GM19023 (cell line): ENCODE measurements around the gene LEO1.

Experiments
- ATAC-seq: cut with Tn5 transposase; IDR thresholded peaks from one replicate; pipeline ENCODE4 v1.9.1; 2021; ENCODE audit warnings: mild to moderate bottlenecking, moderate library complexity; ENCODE audit not compliant: unreplicated experiment

The LEO1 gene

DNA sequence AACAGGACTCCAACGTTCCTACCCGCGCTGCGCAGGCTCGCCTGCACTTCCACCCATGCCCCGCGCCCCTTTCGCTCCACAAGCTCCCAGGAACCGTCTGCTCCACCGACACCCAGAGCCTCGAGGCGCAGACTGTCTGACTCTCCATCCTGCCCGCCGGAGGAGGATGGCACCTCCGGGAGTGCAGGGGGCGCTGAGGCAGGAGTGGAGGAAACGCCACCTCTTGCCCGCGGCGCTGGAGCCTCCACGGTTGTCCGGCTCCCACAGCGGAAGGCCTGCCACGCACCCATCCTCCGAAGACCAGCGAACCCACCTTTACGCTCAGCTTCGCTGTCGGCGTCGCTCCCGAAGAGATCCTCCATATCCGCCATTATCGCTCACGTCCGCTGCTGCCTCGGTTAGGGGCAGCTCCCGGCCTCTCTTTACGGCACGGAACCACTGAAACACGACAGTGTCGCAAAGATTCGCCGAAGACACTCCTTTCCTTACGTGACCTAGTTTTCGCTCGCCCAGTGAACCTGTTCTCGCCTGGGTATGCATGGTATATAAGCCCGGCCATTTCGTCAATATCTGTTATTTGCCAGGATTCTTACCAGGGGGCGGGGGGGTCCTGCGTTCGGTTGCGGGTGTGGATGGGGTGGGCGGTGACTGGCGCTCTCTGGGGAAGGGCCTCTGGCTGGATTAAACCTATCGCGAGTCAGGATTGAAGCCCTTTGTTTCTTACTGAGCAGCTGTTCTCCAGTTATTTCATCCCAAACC, at the start of gene LEO1:
Gene LEO1 (minus strand): TSS at position 404 of the 759 bp plus-strand sequence. CDS start 33 bp downstream, at position 371.
- ATAC-seq = peak; percentile 88

DNA sequence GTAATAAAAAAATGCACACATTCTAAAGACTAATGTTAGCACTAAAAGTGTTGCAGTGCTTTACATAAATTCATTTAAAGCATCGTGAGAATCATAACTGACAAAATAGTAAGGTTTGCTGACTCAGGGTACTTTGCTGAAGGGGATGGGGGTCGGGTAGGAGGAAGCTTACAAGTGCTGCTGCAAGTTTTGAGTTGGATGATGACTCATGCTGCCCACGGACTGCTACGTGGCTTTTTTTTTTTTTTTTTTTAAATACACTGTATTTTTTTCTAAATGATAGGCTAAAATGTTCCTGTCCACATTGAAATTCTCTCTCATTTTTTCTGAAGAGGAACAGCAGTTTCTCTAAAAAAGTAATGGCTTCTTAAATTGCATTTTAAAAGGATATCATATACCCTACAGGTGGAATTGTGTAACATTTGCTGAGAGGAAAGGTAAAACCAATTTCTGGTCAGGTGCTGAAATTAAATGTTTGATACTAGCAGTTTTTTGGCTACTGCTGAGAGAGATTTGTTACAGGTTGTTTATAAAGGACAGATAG, 49.6 kb upstream of the LEO1 start:
- ATAC-seq = no peak

DNA sequence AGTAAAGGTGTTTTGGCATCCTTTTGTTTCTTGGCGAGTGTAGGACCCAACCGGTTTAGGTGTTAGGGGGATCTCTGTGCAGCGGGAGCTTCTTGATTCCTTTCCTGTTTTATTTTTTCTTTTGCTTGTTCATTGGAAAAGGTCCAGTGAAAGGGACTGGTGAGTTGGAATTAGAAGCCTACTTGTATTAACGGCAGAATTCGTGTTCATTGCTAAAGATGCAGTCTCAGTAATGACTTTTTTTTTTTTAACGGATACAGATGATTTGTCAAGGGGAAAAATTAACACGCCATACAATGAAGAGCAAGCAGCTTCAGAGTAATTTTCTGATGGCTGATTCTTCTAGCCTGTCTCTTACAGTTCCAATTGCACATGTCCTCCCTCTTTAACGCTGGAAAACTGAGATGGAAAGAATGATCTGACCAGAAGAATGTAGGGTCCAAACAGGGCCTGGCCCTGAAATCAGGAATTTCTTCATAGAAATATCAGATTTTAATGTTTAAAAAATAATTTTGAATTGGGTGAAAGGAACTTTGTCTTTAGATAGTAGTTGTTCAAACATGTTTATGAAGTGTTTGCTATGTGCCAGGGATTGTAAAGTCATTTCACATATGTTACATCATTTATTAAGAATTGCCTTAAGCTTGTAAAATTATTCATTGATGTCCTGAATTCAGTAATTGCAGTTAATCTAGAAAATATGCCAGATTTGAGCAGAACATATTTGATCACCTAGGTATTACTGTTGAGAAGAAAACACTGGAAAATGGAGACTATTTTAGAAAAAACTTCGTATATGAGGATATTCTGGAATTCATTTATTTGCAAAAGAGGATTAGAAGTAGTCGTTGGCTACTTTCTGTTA, 48.9 kb upstream of the LEO1 start:
- ATAC-seq = no peak

DNA sequence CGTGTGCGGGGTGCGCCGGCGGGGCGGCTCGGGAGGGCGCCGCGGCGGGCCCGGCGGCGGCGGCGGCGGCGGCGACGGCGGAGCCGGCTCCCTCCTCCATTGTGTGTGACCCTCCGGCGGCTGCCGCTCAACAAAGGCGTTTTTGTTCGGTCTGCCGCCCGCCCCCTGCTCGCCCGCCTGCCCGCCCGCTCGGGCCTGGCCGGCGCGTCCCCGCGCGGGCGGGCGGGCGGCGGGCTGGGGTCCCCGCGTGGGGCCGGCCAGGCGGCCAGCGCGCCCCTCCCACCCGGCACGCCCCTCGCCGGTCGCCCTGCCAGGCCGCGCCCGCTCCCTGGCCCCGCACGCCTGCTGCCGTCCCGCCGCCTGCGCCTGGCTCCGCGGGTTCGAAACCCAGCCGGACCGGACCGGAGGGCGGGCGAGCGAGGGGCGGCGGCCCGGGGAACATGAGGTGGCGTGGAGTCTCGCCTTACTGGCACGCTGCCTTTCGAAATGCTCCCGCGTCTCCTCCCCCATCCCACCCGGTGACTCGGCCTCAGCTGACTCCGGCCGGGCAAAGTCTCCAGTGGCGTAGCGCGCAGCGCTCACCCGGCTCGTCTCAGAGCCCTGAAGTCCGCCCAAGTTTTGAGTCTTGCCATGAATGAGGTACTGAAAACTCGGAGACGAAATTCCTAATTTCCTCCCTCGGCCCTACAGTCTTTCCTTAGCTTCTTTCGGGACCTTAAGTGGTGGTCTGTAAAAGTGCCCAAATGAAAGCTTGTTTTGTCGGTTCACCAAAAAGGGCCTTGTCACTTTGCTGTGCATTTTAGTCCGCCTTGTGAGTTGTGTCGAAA, 48.0 kb upstream of the LEO1 start:
- peak; percentile 62 for ATAC-seq

DNA sequence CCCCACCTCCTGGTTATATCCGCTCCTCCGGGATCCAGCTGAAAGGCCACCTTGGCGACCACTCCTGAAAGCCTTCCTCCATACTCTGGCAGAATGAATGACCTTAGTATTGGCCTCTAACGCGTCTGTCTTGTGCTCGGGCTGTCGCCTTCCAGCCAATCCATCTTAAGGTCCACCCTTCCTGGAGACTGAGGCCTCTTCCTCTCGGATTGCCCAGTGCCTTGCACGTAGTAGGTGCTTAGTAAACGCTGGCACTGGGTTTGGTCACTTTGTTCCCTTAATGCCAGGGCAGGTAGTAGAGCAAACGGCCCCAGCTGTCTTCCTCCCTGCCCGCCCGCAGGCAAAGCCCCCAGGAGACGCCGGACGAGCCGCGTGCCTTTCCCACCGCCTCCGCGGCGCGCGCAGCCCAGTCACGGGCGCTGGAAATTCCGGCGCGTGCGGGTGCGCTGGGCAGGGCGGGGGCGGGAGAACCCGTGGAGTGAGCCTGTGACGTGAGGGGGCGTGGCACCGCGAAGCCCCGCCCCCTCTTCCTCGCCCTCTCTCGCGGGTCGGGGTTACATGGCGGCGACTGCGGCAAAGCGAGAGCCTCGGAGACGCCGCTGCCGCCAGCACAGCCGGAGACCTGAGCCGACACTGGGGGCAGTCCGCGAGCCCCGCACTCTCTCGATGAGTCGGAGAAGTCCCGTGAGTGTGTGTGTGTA, 47.3 kb upstream of the LEO1 start, which contains the start of gene MAPK6:
Gene MAPK6 (plus strand): TSS at position 527 of the 701 bp plus-strand sequence. CDS start 27,242 bp downstream, outside the sequence.
- peak; percentile 75 for ATAC-seq

DNA sequence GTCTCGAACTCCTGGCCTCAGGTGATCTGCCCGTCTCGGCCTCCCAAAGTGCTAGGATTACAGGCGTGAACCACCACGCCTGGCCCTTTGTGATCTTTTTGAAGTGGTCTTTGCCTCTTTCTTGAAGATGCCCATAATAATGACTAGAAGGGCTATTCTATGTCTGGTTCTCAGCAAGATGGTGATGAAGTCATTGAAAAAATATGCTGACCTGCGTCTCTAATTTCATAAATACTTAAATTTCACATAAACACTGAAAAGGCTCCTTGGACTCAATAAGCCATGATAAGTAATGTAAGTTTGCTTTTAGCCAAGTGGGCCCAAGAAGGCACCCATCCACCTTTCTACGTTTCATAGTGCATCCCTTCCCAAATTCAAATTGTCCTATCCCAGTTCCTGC, 46.7 kb upstream of the LEO1 start:
- ATAC-seq = no peak

DNA sequence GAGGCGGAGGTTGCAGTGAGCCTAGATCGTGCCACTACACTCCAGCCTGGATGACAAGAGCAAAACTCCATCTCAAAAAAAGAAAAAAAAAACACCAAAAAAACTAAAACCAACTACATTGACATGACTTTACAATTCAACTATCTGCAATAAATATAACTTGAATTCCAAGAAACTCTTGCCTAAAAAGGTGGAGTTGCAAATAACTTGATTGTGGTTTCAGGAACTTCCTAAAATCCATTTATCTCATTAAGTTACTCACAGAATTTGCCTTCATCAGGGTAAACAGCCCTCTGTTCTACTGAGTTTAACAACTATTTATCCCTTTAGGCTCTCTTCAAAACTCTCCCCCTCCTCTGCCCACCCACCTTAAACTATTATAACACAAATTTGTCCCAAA, 44.7 kb upstream of the LEO1 start:
- no peak for ATAC-seq

DNA sequence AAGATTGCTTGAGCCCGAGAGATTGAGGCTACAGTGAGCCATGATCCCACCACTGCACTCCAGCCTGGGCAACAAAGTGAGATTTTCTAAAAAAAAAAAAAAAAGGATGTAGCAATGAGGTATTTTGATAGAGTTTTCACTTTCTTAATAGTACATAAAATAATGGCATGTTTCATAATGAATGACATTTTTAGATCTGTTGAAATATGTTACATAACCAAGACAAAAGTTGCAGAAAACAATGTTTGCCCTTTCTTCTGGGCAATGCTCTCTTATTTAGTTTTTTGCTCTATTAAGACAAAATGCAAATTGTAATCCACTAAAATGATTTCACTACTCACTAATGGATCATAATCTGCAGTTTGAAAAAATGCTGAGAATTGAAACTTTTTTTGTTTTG, 43.0 kb upstream of the LEO1 start:
- no peak for ATAC-seq

DNA sequence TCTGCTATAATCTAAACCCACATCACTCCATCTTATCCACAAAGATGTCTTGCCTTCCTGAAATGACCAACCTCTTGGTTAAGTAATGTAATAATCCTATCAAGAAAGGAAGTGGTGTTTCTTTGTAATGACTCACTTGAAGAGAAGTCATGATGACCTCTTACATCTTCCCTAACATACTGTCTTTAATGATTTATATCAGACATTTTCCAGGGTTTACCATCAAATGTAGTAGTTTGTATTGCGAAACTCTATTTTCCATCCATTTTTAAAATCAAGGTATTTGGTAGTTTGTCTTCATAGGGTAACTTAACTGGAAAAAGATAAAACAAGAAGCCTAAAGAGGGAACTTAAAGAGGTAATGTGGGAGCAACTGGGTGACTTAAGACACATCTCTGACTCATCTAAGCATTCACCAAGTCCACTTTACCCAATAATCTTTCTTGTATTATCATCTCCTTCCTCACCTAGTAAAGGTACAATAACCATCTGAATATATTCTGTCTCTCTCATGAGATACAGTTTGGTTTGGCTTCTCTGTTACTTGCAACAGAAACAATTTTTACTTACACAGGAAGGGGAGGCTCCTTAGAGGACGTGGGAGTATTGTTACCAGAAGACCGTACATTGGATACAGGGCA, 41.7 kb upstream of the LEO1 start:
- peak; percentile 40 for ATAC-seq

DNA sequence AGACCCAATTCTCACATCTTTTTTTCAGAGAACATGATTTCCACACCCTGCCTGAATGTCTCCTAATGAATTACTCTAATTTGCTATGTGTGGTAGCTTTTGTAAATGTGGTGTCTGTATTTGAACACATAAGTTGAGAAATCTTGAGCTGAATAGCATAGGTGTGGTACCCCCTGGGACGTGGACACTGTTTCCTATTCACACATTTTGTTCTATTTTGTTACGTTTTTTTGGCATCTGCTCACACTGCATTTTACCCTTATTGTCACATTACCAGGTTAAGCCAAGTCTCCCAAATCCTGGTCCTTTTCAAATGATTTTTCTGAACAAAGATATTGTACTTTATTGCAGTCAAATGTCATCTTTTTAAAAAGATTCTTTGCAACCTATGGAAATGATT, 40.6 kb upstream of the LEO1 start:
- no peak for ATAC-seq

DNA sequence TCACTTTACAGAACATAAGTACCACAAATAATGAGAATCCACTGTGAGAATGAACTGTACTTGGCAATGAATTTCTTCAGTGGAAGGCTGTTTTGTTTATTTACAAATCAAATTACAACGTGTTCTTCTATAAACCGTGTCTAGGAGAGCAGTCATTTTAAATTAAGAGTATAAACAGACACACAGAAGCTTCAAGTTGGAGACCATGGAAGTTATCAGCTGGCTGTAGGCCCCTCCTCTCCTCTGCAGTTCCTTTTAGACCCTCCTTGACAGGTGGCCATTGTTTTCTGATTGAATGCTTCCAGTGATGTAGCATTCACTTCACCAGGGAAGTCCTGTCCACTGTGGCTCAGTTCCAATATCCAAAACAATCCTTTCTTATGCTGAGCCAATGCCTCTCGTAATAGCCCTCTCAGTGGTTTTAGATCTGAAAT, 40.1 kb upstream of the LEO1 start:
- no peak for ATAC-seq

DNA sequence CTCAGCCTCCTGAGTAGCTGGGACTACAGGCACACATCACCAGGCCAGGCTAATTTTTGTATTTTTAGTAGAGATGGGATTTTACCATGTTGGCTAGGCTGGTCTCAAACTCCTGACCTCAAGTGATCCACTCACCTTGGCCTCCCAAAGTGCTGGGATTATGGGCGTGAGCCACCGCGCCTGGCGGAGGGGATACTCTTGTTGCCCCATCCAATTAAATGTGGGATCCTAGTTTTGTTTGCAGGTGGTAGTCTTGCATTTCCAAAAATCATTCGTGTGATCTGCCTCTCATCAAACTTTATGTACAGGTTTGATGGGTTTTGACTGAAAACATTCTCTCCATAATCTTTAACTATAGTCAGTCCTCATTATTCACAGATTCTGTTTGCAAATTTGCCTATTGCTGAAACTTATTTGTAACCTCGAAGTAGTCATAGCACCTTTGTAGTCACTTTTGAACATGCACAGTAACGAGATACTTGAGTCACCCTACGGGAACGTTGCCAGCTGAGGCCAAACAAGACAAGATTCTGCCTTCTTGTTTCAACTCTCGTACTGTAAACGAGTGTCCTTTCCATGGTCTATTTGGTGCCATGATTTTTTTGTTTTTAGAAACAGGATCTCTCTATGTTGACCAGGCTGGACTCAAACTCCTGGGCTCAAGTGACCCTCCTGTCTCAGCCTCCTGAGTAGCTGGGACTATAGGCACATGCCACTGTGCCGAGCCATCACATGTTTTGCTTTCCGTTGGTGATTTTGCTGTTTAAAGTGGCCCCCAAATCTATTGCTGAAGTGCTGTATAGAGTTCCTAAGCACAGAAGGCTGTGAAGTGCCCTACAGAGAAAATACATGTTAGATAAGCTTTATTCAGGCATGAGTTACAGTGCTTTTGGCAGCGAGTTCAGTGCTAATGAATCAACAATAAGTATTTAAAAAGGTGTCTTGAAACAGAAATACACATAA, 39.3 kb upstream of the LEO1 start:
- no peak for ATAC-seq

DNA sequence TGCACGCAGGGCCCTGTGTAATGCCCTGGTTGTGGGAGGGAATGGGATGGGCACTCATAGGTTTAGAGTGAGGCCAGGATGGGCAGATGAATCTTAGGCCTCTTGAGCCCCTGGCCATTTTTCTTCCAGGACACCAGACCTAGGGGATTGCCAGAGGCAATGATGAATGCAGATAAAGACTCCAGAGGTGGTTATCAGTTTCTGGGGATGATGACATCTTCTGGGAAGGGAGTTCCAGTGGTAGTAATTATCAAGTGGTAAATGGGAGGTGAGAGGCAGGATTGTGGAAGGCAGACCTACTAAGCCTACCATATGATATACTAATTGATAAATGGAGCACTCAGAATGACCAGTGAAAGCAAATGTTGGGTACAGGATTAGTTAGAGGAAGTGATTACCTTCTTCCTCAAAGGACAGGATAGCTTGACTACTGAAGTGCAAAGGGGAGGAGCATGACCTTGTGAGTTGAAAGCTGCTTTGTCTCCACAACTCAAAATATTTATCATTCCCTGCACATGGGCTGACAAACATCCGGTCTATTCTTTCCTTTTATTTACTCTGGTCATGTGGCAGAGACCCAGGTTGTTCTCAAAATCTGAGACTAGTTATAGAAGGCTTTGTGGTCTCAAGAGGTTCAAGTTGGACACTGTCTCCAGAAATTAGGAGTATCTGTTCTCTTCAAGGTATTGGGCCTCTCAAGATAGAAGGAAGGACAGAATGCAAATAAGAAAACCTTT, 37.3 kb upstream of the LEO1 start:
- no peak for ATAC-seq

DNA sequence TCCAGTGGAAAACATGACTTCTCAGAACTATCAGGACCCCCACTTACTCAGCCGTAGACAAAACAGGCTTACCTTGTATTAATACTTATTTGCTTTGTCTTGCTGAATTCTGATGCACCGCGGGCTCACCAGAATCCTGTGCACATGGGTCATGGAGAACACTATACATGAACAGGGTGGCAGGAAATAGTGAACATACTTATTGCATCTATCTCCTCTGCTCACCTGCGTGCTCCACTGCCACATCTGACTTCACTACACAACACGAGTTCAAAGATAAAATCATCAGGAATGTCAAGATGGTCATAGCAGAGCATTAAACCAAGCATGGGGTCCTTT, 36.8 kb upstream of the LEO1 start:
- ATAC-seq = no peak

DNA sequence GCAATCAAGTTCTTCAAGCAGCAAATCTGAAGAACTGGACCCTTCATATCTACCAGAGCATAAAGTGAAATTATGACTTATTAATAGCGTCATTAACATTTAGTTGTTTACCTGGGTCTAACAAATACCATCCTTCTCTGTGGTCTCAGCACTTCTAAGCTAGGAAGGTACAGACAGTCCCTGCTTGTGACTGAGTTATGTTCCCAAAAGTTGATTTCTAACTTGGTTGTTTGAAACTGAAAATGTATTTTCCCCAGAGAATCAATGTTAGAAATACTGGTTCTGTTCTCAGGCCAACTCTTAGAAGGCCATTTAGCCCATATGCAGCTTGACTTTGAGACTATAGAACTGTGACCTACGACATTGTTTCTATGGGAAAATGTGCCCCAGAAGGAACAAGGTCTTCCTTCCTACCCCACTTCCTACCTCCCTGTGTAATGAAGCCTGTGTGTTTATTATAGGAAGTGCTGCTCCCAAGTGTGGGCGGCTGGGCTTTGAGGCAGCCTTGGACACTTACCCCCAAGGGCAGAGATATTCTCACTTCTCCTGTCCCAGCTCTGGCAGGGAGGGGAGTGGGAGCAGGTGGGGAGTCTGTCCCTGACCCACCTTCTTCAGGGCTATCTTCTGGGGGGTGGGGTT, 35.2 kb upstream of the LEO1 start:
- ATAC-seq = peak; percentile 39

DNA sequence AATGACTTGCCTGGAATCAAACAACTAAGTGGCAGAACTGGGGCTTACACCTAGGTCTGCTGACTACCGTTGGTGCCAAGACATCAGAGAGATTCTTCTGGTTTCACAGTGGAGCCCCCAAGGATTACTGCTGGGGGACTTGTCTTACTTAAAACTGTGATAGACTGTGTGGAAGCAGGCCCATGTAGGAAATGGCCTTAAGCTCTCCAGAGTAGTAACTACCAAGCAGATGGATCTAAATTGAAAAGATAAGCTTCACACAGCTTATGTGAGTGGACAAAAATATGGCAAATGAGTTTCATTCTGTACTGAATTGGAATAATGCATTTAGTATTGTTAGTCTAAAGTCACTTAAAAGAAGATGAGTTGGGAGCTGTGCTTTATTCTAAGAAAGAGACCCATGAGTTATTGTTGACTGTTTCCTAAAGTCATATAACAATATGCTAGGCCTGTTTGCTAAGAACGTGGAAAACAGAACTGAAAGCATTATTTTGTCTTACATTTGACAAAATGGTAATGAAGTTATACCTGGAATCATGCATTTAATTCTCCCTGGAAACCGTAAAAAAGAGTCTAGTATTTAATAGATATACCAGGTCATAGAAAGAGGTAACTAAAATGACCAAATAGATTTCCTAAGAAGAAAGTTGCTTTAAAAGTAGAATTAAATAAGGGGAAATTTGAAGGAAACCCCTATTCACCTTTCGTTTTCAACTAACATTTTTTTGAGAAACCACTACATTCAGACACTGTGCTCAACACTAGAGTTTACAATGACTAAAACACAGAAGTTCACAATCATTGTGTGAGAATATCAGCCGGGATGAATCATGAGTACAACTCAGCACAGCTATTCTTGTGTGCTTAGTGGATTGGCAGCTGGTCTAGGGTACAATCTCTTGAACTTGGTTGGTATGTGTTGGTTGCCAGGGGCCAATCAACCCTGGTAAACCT, 34.4 kb upstream of the LEO1 start:
- ATAC-seq = peak; percentile 74
